HG02571 (cell line): ENCODE data around the gene RALGPS2.

Experiments used
- ATAC-seq: cut with Tn5 transposase; IDR thresholded peaks from one replicate; pipeline ENCODE4 v1.9.1; 2021; ENCODE audit warnings: mild to moderate bottlenecking, moderate library complexity; ENCODE audit not compliant: unreplicated experiment

The RALGPS2 gene

GRCh38 chr1:178916448-178917174, 191.6 kb downstream of the RALGPS2 start:
- ATAC-seq = no peak

- ATAC-seq = no peak
Measured at GRCh38 chr1:178918308-178918707, 193.3 kb downstream of the RALGPS2 start.

GRCh38 chr1:178918955-178919354, 193.9 kb downstream of the RALGPS2 start:
- no peak for ATAC-seq

- no peak for ATAC-seq
Measured at GRCh38 chr1:178919581-178919980, 194.5 kb downstream of the RALGPS2 start.

- ATAC-seq = no peak
Measured at GRCh38 chr1:178921499-178921898, 196.5 kb downstream of the RALGPS2 start.

GRCh38 chr1:178923512-178923911, 198.5 kb downstream of the RALGPS2 start:
- ATAC-seq = no peak

GRCh38 chr1:178926046-178926445, 201.0 kb downstream of the RALGPS2 start:
- ATAC-seq = no peak

- no peak for ATAC-seq
Measured at GRCh38 chr1:178927003-178927402, 202.0 kb downstream of the RALGPS2 start.

GRCh38 chr1:178928041-178928440, 203.0 kb downstream of the RALGPS2 start:
- no peak for ATAC-seq

- ATAC-seq = no peak
Measured at GRCh38 chr1:178928976-178929375, 203.9 kb downstream of the RALGPS2 start.

- ATAC-seq = no peak
Measured at GRCh38 chr1:178931858-178932551, 207.0 kb downstream of the RALGPS2 start.

GRCh38 chr1:178932552-178932906, 207.5 kb downstream of the RALGPS2 start:
- no peak for ATAC-seq

GRCh38 chr1:178933105-178933561, 208.1 kb downstream of the RALGPS2 start:
- no peak for ATAC-seq

GRCh38 chr1:178933709-178934490, 208.9 kb downstream of the RALGPS2 start:
- ATAC-seq = no peak

GRCh38 chr1:178934546-178934945, 209.5 kb downstream of the RALGPS2 start:
- no peak for ATAC-seq

- ATAC-seq = no peak
Measured at GRCh38 chr1:178935610-178936009, 210.6 kb downstream of the RALGPS2 start.

- ATAC-seq = no peak
Measured at GRCh38 chr1:178937695-178938094, 212.7 kb downstream of the RALGPS2 start.

- ATAC-seq = no peak
Measured at GRCh38 chr1:178938101-178938958, 213.3 kb downstream of the RALGPS2 start.

GRCh38 chr1:178938959-178939317, 213.9 kb downstream of the RALGPS2 start:
- ATAC-seq = no peak

- no peak for ATAC-seq
Measured at GRCh38 chr1:178939338-178940067, 214.5 kb downstream of the RALGPS2 start.
